ENCODE data around the gene IFT80.

Gene IFT80

GRCh38 chr3:160314995-160315394 lies 84.0 kb downstream of the IFT80 start:
- H3K36me3 Mint-ChIP-seq (ENCODE audit: low read depth) = peaks cover 38% of the 10 kb centered on the region
- no peak for TF ChIP-seq CTCF (IDR thresholded peaks at IDR 0.05; ENCODE audit: unreplicated experiment in 3 of 3)
- no peaks in the 10 kb centered on the region for H3K27me3 Mint-ChIP-seq (ENCODE audit: low read depth)
- no peak overlapping the region for H3K27ac Mint-ChIP-seq
- no peak overlapping the region for H3K4me3 Mint-ChIP-seq
- no peaks in the 10 kb centered on the region for H3K4me1 Mint-ChIP-seq
- no peaks in the 10 kb centered on the region for H3K9me3 Mint-ChIP-seq

- no peak for TF ChIP-seq CTCF (IDR thresholded peaks at IDR 0.05; ENCODE audit: unreplicated experiment in 3 of 3)
- H3K27me3 Mint-ChIP-seq (ENCODE audit: low read depth) = no peaks in the 10 kb centered on the region
- H3K4me1 Mint-ChIP-seq = no peaks in the 10 kb centered on the region
- H3K4me3 Mint-ChIP-seq = no peak overlapping the region
- H3K27ac Mint-ChIP-seq = no peak overlapping the region
- H3K36me3 Mint-ChIP-seq (ENCODE audit: low read depth) = peaks cover 40% of the 10 kb centered on the region
- H3K9me3 Mint-ChIP-seq = no peaks in the 10 kb centered on the region
Measured at GRCh38 chr3:160312014-160312624, 86.9 kb downstream of the IFT80 start.

GRCh38 chr3:160302806-160303205 lies 96.2 kb downstream of the IFT80 start:
- no peaks in the 10 kb centered on the region for H3K27me3 Mint-ChIP-seq (ENCODE audit: low read depth)
- H3K4me1 Mint-ChIP-seq = no peaks in the 10 kb centered on the region
- H3K27ac Mint-ChIP-seq = no peak overlapping the region
- no peaks in the 10 kb centered on the region for H3K9me3 Mint-ChIP-seq
- H3K36me3 Mint-ChIP-seq (ENCODE audit: low read depth) = peaks cover 11% of the 10 kb centered on the region
- no peak for TF ChIP-seq CTCF (IDR thresholded peaks at IDR 0.05; ENCODE audit: unreplicated experiment in 3 of 3)
- no peak overlapping the region for H3K4me3 Mint-ChIP-seq

- peaks cover 8% of the 10 kb centered on the region for H3K4me1 Mint-ChIP-seq
- H3K36me3 Mint-ChIP-seq (ENCODE audit: low read depth) = peaks cover 10% of the 10 kb centered on the region
- no peak overlapping the region for H3K4me3 Mint-ChIP-seq
- no peaks in the 10 kb centered on the region for H3K9me3 Mint-ChIP-seq
- no peak for TF ChIP-seq CTCF (IDR thresholded peaks at IDR 0.05; ENCODE audit: unreplicated experiment in 3 of 3)
- no peaks in the 10 kb centered on the region for H3K27me3 Mint-ChIP-seq (ENCODE audit: low read depth)
- no peak overlapping the region for H3K27ac Mint-ChIP-seq
Measured at GRCh38 chr3:160296591-160296990, 102.4 kb downstream of the IFT80 start.

GRCh38 chr3:160291909-160292299 lies 107.1 kb downstream of the IFT80 start:
- peaks cover 27% of the 10 kb centered on the region for H3K36me3 Mint-ChIP-seq (ENCODE audit: low read depth)
- no peaks in the 10 kb centered on the region for H3K27me3 Mint-ChIP-seq (ENCODE audit: low read depth)
- H3K4me3 Mint-ChIP-seq = no peak overlapping the region
- TF ChIP-seq CTCF (IDR thresholded peaks at IDR 0.05; ENCODE audit: unreplicated experiment in 3 of 3) = no peak
- no peak overlapping the region for H3K27ac Mint-ChIP-seq
- H3K9me3 Mint-ChIP-seq = no peaks in the 10 kb centered on the region
- H3K4me1 Mint-ChIP-seq = peaks cover 14% of the 10 kb centered on the region

- no peak for TF ChIP-seq CTCF (IDR thresholded peaks at IDR 0.05; ENCODE audit: unreplicated experiment in 3 of 3)
- no peaks in the 10 kb centered on the region for H3K27me3 Mint-ChIP-seq (ENCODE audit: low read depth)
Measured at GRCh38 chr3:160291290-160291908, 107.6 kb downstream of the IFT80 start.

More at GRCh38 chr3:160291290-160291908, 107.6 kb downstream of the IFT80 start:
- H3K27ac Mint-ChIP-seq = no peak overlapping the region
- peaks cover 9% of the 10 kb centered on the region for H3K4me1 Mint-ChIP-seq
- no peak overlapping the region for H3K4me3 Mint-ChIP-seq
- H3K9me3 Mint-ChIP-seq = no peaks in the 10 kb centered on the region
- H3K36me3 Mint-ChIP-seq (ENCODE audit: low read depth) = peaks cover 27% of the 10 kb centered on the region
